22Rv1 (cell line): ENCODE data around the gene PGM1.

ENCODE experiments used
- H3K27ac ChIP-seq: fragments of 450-650 bp; 2 replicates; pipeline ENCODE4 v1.5.1; 2017
- CTCF ChIP-seq: fragments of 450-650 bp; IDR thresholded peaks from 2 replicates; pipeline ENCODE4 v1.5.1; 2017; ENCODE audit warnings: mild to moderate bottlenecking
- ZFX ChIP-seq: fragments of 450-650 bp; IDR thresholded peaks from 2 replicates; pipeline ENCODE4 v1.6.1; 2017; ENCODE audit warnings: antibody characterized with exemption, borderline replicate concordance

Gene PGM1

DNA sequence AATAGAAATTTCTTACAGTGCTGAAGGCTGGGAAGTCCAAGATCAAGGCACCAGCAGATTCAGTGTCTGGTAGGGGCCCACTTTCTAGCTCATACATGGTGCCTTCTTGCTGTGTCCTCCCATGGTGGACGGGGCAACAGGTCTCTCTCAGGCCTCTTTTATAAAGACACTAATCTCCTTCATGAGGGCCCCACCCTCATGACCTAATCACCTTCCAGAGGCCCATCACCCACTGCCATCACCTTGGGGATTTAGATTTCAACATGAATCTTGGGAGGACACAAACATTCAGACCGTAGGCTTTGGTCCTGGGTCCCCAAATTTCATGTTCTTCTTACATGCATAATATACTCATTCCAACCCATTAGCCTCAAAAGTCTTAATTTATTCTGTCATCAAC is 71.5 kb downstream of the PGM1 start:
- H3K27ac ChIP-seq = no peak overlapping the region
- TF ChIP-seq ZFX = no peak
- no peak for TF ChIP-seq CTCF

GRCh38 chr1:63665410-63665809 is 72.2 kb downstream of the PGM1 start:
- no peak for TF ChIP-seq CTCF
- no peak for TF ChIP-seq ZFX
- no peak overlapping the region for H3K27ac ChIP-seq

DNA sequence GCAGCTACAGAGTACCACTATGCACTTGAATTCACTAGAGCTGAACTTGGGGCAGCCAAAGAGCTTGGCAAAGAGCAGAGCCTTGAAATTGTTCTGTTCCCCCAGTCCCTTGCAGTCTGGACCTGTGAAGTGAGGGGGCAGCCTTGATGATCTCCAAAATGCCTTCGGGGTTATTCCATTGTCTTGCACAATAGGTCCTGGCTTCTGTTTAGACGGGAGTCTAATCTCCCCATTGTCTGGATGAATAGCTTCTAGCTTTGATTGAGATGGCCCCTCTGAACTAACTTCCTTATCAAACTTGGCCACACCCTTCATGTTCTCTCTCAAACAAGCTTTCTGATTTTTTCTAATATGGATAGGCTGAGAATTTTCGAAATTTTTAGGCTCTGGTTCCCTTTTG is 72.6 kb downstream of the PGM1 start:
- TF ChIP-seq ZFX (no peak), CTCF (no peak)
- H3K27ac ChIP-seq = no peak overlapping the region

DNA sequence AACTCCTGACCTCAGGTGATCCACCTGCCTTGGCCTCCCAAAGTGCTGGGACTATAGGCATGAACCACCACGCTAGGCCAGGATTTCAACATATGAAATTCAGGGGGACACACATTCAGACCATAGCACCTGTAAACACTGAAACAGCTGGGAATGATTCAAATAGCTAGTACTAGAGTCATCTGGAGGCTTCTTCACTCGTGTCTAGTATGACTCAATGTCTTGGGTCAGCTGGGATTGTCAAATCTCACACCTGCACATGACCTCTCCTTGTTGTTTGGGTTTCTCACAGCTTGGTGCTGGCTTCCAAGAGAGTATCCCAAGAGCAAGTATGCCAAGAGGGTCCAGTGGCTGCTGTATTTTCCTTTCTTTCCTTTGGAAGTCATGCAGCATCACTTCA is 75.1 kb downstream of the PGM1 start:
- no peak overlapping the region for H3K27ac ChIP-seq
- TF ChIP-seq ZFX (no peak), CTCF (no peak)

DNA sequence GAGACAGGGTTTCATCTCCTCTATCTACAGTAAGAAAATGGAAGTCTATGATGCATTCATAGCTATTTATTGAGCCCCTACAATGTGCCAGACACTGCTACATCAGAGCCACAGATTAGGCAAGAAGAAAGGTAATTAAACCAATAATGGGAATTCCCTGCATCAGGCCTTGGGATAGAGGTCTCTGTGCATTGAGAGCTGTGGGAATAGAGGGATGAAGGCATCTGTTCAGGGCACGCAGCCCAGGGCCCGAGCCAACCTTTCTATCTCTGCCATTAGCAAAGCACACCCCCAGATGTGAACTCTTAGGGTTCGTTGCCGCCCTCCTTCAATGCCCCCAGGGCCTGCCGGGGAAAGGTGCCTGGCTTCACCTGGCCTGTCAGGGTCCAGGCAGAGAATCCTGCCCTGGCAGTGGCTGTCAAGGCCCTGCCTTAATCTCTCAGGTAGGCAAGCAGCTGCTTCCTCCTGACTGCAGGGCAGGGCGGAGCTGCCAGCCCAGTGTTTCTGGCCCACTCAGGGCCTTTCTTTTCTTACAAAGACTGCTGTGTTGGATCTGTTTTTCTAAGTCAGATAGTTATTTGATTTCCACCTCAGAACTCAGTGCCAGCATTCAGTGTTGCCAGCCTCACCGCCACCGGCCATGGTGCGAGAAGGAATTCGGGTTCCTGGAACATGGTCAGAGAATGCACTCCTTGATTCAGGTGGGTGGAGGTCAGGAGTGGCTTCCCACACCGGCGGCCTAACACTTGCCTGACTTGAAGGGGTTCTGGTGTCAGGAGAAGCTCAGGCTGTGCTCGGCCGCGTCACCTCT is 76.1 kb downstream of the PGM1 start:
- TF ChIP-seq ZFX (no peak), CTCF (no peak)
- H3K27ac ChIP-seq = no peak overlapping the region

DNA sequence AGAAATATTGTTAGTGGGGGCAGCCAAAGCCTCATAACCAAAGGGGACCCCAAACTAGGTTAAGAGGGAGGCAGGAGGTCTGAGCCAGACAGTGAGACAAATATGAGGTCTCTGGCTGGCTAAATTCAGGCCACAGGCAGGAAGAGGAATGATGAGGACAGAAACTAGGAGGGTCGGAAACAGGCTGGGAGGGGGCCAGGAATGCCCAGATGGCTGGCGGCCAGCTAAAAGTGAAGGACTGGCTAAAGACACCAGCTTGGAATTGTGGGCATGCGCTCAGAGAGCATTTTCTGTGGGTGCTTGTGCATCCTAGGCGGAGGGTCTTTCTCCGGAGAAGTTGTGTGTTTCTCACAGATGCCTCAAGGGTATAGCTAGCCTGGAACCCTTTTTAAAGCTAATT is 77.0 kb downstream of the PGM1 start:
- H3K27ac ChIP-seq = no peak overlapping the region
- TF ChIP-seq ZFX = no peak
- TF ChIP-seq CTCF = no peak

DNA sequence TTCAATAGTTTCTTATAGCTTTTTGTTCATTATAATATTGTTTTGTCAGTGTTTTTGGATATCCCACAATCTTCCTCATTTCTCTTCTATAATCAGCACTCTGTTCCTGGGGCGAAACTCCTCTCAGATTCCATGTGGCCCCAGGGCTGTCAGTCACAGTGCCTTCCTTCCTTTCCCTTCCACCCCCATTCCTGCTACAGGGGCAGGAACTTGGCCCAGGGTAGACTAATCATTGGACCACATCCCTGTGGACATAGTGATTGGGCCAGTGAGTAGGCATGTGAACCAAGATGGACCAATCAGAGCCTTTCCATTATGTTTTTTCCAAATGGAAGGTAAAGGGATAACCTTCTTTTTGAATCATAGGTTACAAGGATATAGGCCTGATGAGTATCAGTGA is 78.3 kb downstream of the PGM1 start:
- TF ChIP-seq CTCF = no peak
- no peak overlapping the region for H3K27ac ChIP-seq
